ENCODE data around the gene TOX2. TPM values are rescaled to one million over a fixed set of nuclear protein-coding genes. Genes with fewer than 3 reads are reported as not detected.

The TOX2 gene
- total RNA-seq, 1 donor from 2014 or later = 0.94 TPM

GRCh38 chr20:43963872-43964791 lies 49.5 kb downstream of the TOX2 start:
- Mint-ChIP-seq H3K4me1 (peaks cover 6% of the 10 kb centered on the region), H3K36me3 (no peaks in the 10 kb centered on the region), H3K27me3 (ENCODE audit: low read depth) (peaks cover 12% of the 10 kb centered on the region), H3K9me3 (no peaks in the 10 kb centered on the region), H3K4me3 (no peak overlapping the region), H3K27ac (no peak overlapping the region)
- no peak for DNase-seq (ENCODE audit: low spot score in 2 of 2, unreplicated experiment in 2 of 2)
- no peak for TF ChIP-seq CTCF (IDR thresholded peaks at IDR 0.05; ENCODE audit: unreplicated experiment)

- Mint-ChIP-seq H3K27ac (no peak overlapping the region), H3K36me3 (no peaks in the 10 kb centered on the region), H3K9me3 (no peaks in the 10 kb centered on the region), H3K4me3 (no peak overlapping the region), H3K4me1 (no peaks in the 10 kb centered on the region), H3K27me3 (ENCODE audit: low read depth) (peaks cover 22% of the 10 kb centered on the region)
- no peak for DNase-seq (ENCODE audit: low spot score in 2 of 2, unreplicated experiment in 2 of 2)
- no peak for TF ChIP-seq CTCF (IDR thresholded peaks at IDR 0.05; ENCODE audit: unreplicated experiment)
Observed at GRCh38 chr20:43968341-43969000, 53.8 kb downstream of the TOX2 start.

- H3K9me3 Mint-ChIP-seq = no peaks in the 10 kb centered on the region
- H3K4me1 Mint-ChIP-seq = no peaks in the 10 kb centered on the region
- no peak overlapping the region for H3K4me3 Mint-ChIP-seq
- no peak for TF ChIP-seq CTCF (IDR thresholded peaks at IDR 0.05; ENCODE audit: unreplicated experiment)
- H3K36me3 Mint-ChIP-seq = no peaks in the 10 kb centered on the region
- peaks cover 27% of the 10 kb centered on the region for H3K27me3 Mint-ChIP-seq (ENCODE audit: low read depth)
- DNase-seq (ENCODE audit: low spot score in 2 of 2, unreplicated experiment in 2 of 2) = no peak
- H3K27ac Mint-ChIP-seq = no peak overlapping the region
Observed at GRCh38 chr20:43969028-43969447, 54.4 kb downstream of the TOX2 start.

- DNase-seq (ENCODE audit: low spot score in 2 of 2, unreplicated experiment in 2 of 2) = no peak
- Mint-ChIP-seq H3K36me3 (no peaks in the 10 kb centered on the region), H3K9me3 (no peaks in the 10 kb centered on the region), H3K4me3 (no peak overlapping the region), H3K27me3 (ENCODE audit: low read depth) (peaks cover 23% of the 10 kb centered on the region), H3K4me1 (no peaks in the 10 kb centered on the region), H3K27ac (no peak overlapping the region)
- TF ChIP-seq CTCF (IDR thresholded peaks at IDR 0.05; ENCODE audit: unreplicated experiment) = no peak
Observed at GRCh38 chr20:43969501-43970182, 55.0 kb downstream of the TOX2 start.

GRCh38 chr20:43971267-43971666 lies 56.6 kb downstream of the TOX2 start:
- DNase-seq (ENCODE audit: low spot score in 2 of 2, unreplicated experiment in 2 of 2) = no peak
- TF ChIP-seq CTCF (IDR thresholded peaks at IDR 0.05; ENCODE audit: unreplicated experiment) = no peak
- Mint-ChIP-seq H3K27ac (no peak overlapping the region), H3K36me3 (no peaks in the 10 kb centered on the region), H3K27me3 (ENCODE audit: low read depth) (peaks cover 25% of the 10 kb centered on the region), H3K4me3 (no peak overlapping the region), H3K9me3 (no peaks in the 10 kb centered on the region), H3K4me1 (no peaks in the 10 kb centered on the region)
